HUDEP-2 (cell line): ENCODE results near the gene ILF3.
A peak's percentile ranks its signal among the peaks of the same experiment; 100 is the strongest.

Experiments
- DNase-seq, 76 experiments: peaks; one replicate each; lab custom pipeline; 2025; ENCODE audit not compliant: unreplicated experiment in 76 of 76; lab: John Stamatoyannopoulos, UW

Gene ILF3

GRCh38 chr19:10692673-10693264 is 38.6 kb downstream of the ILF3 start:
- no peak for DNase-seq

DNA sequence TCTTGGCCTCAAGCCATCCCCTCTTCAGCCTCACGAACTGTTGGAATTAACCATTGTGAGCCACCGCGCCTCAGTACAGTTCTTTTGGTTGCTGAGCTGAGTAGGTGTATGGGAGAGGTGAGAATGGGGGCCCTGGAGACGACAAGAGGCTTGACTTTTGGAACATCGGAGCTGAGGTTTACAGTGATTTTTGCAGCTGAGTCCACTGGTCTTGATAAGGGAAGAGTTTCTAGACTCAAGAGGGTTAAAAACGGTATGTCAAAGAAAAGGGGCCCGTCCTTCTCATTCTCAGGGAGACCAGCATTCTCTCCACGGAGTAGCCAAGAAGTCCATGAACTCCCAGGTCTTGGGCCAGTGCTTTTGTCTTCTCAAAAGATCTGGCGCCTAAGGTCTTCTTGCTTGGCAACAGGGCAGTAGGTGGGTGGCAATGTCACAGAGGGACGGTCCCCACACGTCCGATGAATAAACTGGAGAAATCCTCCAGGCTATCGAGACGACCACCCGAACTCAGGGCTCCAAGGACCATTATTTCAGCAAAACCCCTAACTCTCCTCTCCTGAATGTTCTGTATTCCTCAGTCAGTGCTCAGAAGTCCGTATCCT is 40.7 kb downstream of the ILF3 start:
- DNase-seq = no peak

GRCh38 chr19:10695401-10696398 is 41.6 kb downstream of the ILF3 start:
- DNase-seq = peak in 74 of 76 experiments; percentile 37 to 98 (median 94)

DNA sequence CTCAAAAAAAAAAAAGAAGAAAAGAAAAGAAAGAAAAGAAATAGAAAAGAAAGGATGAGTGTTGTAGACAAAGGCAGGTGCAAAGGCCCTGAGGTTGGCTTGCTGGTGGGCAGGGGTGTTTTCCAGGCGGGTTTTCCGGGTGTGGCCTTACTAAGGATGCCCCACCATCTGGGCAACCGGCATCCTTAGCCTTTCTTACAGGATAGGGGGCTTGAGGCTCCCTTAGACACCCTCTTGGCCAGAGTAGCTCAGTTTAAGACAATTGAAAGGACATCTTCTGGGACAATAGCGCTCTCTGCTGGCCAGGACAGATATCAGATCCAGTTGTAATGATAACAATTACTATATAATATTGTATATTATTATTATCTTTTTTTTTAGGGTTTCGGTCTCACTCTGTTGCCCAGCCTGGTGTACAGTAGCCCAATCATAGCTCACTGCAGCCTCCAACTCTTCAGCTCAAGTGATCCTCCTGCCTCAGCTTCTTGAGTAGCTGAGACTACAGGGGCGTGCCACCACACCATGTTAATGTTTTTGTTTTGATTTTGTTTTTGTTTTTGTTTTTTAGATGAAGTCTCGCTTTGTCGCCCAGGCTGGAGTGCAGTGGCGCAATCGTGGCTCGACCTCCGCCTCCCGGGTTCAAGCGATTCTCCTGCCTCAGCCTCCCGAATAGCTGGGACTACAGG is 45.6 kb downstream of the ILF3 start:
- DNase-seq = peak in 64 of 76 experiments; percentile 9 to 82 (median 61)

DNA sequence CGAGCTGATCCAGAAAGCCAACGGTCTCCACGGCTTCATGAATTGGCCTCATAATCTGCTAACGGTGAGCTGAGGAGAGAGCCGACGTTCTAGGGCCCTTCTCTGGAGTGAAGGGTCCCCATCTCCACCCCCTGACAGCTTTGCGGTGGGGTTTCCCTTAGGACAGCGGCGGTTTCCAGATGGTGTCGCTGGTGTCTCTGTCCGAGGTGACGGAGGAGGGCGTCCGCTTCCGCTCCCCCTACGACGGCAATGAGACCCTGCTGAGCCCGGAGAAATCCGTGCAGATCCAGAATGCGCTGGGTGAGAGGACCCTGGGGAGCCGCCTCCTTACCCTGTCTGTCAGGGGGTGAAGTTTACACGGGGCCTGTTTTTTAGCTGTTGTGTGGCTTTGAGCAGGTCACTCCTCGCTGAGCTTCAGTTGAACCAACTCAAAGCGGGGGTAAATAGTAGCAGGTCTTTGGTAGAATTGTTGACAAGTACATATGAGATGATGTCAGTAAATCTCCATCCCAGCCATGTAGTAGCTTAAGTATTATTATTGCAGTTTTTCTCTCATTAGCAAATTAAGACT is 47.9 kb downstream of the ILF3 start:
- DNase-seq = peak in 39 of 76 experiments; percentile 16 to 67 (median 43)

DNA sequence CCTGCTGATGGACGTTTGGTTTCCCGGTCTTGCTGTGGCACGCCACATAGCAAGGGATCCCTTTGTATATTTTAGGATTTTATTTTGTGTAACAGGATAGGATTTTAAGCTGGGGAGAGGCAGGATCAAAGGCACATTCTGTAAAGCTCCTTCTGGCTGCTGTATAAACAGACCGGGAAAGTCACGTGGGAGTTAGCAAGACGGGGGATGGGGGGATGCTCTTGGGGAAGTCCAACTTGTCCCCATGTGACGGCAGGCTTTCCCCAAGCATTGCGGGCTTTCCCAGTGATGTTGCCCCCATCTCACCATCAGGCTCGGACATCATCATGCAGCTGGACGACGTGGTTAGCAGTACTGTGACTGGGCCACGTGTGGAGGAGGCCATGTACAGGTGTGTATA is 52.8 kb downstream of the ILF3 start:
- DNase-seq = no peak

GRCh38 chr19:10707440-10707839 is 53.3 kb downstream of the ILF3 start:
- no peak for DNase-seq

DNA sequence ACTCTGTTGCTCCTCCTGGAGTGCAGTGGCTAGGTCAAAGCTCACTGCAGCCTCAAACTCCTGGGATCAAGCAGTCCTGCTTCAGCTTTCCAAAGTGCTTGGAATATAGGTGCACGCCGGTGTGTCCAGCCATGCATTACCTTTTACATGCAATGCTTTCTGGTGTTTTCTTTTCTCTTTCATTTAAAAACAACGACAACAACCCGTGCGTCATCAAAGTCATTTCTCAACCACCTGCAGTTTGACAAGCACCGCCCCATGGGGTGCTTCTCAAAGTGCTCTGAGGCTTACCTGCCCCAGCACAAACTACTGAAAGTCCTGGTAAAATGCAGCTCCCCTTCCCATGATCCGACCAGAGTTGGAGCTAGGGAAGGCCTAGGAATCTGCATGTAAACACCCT is 54.1 kb downstream of the ILF3 start:
- no peak for DNase-seq

DNA sequence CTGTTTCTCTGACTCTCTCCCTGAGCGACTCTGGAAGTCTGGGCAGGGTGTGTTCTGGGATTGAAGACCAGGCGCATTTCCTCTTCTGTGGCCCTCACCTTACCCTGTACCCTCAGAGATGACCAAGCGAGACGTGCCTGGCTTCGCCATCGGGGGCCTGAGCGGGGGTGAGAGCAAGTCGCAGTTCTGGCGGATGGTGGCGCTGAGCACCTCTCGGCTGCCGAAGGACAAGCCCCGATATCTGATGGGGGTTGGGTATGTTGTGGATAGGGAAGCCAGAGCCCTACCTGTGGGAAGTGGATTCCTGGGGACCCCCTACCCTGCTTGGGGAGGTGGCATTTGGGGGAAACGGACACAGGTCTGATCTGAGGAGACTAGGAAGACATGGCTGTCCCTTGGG is 57.9 kb downstream of the ILF3 start:
- DNase-seq = no peak

GRCh38 chr19:10712754-10713153 is 58.6 kb downstream of the ILF3 start:
- no peak for DNase-seq

- DNase-seq = no peak
Observed at GRCh38 chr19:10713317-10713716, 59.2 kb downstream of the ILF3 start.

DNA sequence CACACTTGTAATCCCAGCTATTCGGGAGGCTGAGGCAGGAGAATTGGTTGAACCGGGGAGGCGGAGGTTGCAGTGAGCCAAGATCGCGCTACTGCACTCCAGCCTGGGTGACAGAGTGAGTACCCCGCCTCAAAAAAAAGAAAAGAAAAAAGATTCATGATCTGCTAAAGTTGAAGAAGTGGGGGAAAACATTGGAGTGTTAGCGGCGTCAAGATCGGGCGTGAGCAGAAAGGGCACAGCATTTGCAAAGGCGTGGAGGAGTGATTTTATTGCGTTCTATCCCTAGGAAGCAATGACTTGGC is 62.9 kb downstream of the ILF3 start:
- no peak for DNase-seq

GRCh38 chr19:10717356-10718204 is 63.4 kb downstream of the ILF3 start, which contains the start of gene DNM2:
Gene DNM2 (plus strand): TSS chr19:10718079. CDS start chr19:10718243, 164 bp downstream.
- DNase-seq = peak; percentile 55 to 100 (median 100)

GRCh38 chr19:10718205-10719196 is 64.4 kb downstream of the ILF3 start:
- peak in 30 of 76 experiments; percentile 10 to 89 (median 49) for DNase-seq

DNA sequence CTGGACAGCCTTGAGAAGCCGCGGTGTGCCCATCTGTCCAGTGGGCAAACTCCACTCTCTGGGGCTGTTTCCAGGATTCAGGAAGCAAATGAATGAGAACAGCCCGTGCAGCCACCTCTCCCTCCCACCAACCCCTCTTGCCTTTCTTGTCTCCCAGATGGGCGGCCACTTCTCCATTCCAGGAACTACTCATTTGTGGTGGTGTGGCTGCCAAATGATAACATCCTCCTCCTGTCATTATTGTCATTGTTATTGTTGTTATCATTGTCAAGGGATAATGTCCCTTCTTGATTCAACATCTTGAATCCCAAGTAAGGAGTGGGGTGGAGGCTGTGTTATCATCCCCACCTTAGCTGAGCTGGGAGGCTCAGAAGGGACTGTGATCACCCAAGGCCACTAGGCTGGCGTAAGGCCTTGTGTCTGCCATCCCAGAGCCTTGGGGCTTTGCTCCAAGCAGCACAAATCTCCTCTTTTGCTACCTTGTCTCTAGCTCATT is 65.4 kb downstream of the ILF3 start:
- DNase-seq = peak in 73 of 76 experiments; percentile 51 to 97 (median 81)

- no peak for DNase-seq
Observed at GRCh38 chr19:10720607-10721125, 66.5 kb downstream of the ILF3 start.

GRCh38 chr19:10723591-10723990 is 69.4 kb downstream of the ILF3 start:
- DNase-seq = no peak

DNA sequence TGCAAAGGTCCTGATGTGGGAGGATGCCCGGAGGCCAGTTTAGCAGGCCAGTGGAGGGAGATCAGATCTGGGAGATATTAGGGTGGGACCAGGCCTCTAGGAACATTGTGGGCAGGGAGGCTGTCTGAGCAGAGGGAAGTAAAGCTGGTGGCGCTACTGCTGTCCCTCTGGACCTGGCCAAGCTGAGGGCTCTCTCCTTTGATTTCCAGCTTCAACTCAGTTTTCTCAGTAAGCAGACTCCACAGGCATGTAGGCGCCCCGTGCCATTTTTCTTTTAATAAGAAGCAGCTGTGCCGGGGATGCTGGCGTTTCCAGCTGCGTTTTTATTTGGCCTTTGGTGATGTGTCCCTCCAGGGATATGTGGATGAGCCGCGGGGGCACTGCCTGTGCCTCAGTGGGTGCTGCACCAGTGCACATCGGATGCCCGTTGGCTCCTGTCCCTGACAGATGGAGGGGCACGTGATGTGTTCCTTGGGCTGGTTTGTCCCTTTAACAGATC is 70.5 kb downstream of the ILF3 start:
- no peak for DNase-seq
